SK-N-MC (cell line): ENCODE results near the gene NEGR1.

Experiments used
- EZH2 ChIP-seq: fragments of 200-600 bp; sonication (generic); IDR thresholded peaks from one replicate; pipeline ENCODE4 v1.6.1; 2017; ENCODE audit warnings: antibody characterized with exemption
- POLR2AphosphoS5 ChIP-seq: IDR thresholded peaks from 2 replicates; pipeline ENCODE4 v1.6.1; 2012; ENCODE audit warnings: mild to moderate bottlenecking, low read depth, low read length, borderline replicate concordance

GRCh38 chr1:72186733-72187307 is 95.5 kb downstream of the NEGR1 start:
- TF ChIP-seq EZH2, result no peak
- no peak for TF ChIP-seq POLR2AphosphoS5
